Stimulated activated CD4-positive, alpha-beta T cell treated with anti-CD3 and anti-CD28 coated beads, Interleukin-1b, Interleukin-23, amount 100 ng/mL, for 4 hours (primary cell): Measurements from ENCODE around the gene PRDX2.

Experiments
- DNase-seq, 2 donors: peaks; one replicate each; pipeline ENCODE4 v3.0.0-alpha.2; 2020; ENCODE audit warnings: low read depth in 2 of 2

Gene PRDX2

DNA sequence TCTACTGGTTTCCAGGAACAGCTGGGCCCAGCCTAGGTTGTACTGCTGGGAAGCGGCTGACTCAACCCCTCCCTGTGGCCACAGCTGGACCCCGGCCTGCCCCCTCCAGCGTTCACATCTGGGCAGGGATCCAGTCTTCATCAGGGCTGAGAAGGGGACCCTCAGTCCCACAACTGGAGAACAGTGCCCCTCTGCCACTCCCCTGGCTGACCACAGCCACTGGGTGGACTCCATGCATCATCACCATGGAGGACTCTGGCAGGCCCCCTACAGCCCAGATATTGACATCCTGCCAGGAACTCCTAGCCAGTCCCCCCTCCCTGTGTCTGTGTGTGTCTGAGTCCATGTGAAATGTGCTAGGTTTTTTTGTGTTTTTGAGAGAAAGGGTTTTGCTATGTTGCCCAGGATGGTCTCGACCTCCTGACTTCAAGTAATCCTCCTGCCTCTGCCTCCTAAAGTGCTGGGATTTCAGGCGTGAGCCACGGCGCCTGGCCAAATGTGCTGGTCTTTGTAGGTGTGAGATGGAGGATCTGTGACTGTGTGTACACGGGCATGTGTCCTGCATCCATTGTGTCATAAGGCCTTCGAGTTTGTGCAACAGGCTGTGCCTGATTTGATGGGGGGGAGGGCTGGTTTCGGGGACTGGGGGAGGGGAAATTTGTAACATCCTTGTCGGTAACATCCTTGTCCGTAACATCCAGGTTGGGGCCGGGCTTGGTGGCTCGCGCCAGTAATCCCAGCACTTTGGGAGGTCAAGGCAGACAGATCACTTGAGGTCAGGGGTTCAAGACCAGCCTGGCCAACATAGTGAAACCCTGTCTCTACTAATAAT is 22.2 kb downstream of the PRDX2 start:
- DNase-seq = no peak

DNA sequence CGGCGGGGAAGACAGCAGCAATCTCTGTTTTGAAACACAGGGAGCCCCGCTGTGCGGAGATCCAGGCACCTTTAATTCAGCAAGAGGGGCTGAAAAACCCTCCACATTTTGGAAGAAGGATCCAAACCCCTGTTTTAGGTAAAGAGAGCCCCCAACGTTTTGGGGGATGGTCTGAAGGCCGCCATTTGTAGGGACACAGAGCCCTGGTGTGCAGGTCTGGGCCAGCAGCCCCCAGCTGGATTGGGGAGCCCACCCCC is 22.8 kb downstream of the PRDX2 start:
- DNase-seq = no peak

DNA sequence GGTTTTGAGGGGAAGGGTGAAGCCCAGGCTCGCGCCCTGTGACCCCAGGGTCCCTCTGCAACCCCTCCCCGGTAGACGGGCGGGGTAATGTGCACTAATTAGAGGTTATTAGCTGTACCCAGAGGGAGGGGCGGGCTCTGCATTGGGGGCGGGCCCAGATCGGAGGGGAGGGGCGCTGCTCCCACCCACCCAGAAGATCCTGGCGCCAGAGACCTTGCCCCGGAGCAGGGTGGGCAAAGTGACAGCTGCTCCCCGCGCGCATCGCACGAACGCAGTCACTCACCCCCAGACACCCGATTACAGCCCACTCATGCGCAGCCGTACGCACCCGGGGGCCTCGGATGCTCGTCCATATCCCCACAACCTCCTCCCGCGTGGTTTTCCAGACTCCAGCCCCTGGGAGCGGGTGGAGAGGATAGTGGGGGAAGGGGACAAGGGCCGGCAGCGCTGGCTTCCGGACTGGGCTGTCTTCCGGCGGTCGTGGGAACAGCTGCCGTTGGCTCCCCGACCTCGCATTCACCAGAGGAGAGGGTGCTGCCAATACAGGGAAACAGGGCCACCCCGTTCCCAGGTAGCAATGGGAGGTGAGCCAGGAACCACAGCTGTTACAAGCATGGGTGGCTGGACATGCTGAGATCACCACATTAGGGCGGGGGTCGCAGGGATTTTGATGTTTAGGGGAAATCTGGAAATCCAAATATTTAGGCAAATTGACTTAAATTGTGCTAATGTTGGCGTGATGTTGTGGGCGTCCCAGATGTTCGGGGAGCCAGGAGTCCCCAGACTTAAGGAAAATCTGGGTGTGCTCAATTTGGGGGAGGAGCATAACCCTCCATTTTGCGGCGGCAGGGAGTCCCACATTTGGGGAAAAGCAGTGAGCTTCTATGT is 23.3 kb downstream of the PRDX2 start:
- DNase-seq = peak in 1 of 2 donors; percentile 48

DNA sequence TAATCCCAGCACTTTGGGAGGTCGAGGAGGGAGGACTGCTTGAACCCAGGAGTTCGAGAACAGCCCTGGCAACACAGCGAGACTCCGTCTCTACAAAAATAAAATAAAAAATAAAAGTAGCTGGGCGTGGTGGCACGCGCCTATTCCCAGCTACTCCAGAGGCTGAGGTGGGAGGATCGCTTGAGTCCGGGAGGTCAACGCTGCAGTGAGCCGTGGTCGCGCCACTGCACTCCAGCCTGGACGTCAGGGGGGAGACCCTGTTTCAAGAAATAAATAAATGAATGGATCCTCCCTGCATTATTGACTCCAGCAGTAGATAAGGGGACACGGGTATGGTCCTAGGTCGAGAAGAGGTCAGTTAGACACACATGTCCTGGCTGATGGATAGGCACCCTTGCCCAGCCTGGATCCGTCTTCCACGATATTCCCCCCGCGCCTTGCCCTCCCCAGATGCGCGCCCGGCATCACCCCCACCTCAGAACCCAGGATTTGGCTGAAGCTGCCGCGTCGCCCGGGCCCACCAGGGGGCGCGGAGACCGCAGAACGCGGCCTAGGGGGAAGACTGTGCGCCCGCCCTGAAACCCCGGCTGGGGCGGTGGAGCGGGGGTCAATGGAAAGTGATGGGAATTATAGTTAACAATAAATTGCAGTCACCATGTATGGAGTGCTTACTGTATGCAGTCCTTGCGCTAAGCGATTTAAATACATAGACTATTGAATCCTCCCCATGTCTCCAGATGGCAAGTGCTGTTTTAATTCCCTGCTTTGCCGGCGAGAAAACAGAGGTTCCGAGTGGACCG is 24.2 kb downstream of the PRDX2 start:
- DNase-seq = peak; percentile 81 to 83

DNA sequence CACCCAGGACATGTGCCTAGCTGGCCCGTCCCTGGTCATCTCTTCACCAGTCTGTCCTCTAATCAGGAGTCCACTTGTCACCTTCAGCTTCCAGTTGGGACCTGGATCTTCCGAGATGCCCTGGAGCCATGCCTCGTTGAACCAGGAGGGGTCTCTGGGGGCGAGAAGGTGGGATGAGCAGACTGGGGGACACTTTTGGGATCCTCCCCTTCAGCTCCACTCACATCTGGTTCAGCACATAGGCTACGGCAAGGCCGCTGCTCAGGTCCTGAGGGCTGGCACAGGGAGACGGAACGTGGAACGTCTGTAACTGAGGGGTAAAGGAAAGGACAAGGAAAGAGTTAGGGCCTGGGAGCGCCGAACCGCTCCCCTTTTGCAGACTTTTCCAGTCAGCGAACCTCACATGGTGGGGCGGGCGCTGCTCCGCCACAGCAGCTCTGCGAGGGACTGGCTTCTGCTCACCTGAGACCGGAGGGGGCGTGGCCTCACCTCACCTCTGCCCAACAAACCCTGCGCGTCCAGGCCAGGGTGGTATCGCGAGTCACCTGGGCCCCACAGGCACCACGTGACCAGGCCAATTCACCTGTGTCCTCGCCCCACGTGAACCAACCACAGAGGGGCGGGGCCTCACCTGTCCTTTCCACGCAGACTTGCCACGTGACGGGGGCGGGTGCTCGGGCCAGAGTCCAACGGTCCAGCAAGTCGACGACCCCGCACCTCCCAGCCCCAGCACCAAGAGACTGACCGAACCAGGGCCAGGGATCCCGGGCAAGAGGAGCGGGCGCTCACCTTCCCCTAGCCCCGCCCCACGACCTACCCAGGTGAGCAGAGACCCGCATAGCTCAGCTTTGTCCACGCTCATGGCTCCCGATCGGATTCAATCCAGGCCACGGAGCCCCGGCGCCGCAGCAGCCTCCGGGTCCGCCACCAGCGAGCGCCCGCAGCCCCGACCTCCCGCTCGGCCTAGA is 26.7 kb downstream of the PRDX2 start, which contains the start of gene HOOK2:
HOOK2 (minus strand) TSS at position 965 of the 968 bp plus-strand sequence; CDS start at position 862, 103 bp downstream.
- DNase-seq = no peak

DNA sequence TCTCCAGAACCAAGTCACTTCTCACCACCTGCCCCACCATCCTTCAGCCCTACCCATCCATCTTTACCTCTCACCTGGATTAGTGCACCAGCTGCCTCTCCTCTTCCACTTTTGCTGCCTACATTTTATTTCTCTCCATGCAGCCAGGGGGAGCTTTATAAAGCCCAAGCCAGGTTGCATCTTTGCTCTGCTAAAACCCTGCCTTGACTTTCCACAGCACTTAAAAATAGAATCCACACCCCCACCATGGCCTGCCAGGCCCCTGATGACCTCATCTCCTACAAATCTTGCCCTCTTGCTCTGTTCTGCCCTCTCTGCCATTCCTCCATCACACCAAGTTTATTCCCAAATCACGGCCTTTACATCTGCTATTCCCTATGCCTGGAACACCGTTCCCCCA is 28.0 kb downstream of the PRDX2 start:
- DNase-seq = no peak

DNA sequence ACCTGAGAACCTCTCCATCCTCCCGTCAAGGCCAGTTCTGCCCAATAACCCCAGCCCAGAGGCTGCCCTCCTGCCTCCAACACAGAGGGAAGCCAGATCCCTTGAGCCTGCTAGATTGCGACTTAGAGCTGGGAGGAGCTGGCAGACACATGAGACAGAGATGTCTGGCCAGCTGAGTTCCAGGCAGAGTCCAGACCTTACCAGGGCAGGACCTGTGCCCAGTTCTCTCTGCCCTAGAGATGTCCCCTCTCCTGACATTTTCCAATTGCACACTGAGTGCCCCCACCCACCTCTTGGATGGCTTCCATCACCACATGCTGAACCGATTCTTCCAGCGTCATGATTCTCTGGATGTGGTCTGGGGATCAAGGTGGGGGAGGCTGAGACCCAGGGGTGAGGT is 29.3 kb downstream of the PRDX2 start:
- DNase-seq = no peak

DNA sequence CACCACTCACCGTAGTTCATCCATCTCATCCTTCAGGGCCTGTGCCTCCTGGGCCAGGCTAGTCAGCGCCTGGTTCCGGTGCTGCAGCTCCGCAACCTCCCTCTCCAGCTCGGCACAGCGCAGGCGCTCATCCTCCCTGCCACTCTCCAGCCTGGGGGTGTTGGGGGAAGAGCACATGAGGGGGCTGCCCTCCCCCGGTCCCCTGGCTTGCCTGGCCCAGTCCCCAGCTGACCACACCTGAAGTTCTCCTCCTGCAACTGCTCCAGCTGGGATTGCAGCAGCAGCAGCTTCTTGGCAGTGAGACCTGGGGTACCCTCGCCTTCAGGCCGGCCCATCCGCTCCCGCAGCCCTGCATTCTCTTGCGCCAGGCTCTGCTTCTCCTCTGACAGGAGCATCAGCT is 30.7 kb downstream of the PRDX2 start:
- no peak for DNase-seq

DNA sequence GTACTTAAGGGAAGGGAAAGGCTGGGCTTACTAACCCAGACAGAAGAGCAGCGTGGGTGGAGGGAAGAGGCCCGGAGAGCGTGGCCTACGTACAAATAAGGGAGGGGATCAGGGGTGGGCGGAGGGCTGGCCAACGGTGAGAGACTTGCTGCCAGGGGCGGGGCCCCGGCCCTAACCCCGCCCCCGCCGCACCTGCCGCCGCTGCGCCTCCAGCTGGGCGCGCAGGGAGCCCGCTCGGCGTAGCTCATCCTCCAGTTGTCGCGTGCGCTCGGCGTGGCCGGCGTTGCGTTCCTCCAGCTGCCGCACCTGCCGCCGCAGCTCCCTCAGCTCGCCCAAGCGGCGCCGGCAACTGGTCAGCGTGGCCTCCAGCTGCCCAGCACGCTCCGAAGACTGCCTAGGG is 31.9 kb downstream of the PRDX2 start:
- peak in 1 of 2 donors; percentile 58 for DNase-seq

DNA sequence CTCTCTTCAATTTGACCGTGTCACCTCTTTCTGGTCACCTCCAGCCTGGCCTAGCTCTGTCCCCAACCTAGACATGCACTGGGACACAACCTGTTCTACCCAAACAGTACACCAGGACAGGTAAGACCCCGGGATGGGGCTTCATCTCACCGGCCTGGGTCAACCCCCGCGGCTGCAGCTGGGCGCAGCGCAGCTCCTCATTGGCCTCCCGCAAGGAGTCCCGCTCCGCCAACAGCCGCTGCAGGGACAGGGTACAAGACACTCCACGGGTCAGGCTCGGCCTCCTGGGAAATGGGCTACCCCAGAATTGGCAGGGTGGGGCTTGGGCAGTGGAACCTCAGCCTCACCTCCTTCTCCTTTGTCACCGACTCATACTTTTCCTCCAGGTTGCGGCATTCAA is 33.9 kb downstream of the PRDX2 start:
- no peak for DNase-seq

DNA sequence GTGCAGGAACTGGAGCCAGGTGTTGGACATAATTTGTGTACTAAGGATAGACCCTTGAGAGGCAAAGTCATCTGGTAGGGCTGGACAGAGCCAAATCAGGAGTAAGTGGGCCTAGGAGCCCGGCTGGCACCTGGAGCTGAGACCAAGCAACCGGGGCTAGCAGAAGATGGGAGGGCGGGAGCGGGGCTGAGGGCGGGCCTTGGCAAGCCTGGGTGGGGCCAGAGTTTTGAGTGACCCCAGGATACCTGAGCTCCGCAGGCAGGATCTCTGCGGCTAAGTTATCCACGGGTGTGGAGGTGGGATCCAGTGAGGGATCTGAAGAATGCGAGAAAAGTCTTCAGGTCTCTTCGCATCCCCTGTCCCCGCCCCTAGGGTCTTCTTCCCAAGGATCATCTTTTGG is 34.5 kb downstream of the PRDX2 start:
- DNase-seq = no peak

DNA sequence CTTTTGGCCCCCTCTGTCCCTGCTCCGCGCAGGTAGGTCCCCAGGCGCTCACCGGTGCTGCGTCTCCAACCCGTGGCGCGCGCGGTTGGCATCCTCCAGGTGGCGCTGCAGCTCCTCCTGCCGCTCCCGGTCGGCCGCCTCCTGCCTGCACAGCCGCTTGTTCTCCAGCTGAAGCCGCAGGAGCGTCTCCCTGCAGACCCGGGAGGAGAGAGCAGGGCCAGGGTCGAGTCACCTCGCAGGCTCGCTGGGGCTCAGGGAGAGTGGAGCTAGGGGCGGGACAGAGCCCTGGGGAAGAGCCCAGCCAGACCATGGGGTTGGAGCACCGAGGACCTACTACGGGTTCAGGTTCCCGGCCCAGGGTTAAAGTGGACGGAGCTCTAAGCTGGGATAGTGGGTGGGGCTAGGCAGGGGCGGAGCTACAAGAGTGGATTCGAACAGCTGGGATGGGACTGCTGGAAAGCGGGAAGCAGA is 35.5 kb downstream of the PRDX2 start:
- DNase-seq = peak; percentile 73 to 84

DNA sequence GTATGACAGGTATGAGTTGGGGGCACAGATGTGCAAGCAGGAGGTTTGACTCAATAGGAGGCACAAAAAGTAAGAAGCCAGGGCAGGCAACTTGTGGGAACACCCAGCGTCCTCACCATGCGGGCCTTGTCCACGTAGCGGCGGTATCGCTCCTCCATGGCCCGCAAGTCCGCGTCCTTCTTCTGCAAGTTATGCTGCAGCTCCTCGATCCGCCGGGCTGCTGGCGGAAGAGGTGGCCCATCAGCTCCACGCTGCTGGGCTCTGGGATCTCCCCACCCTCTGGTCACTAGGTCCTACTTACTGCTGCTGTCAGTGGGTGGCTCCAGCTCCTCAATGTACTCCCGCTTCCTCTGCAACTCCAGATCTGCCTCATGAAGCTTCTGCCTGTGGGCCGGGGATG is 36.9 kb downstream of the PRDX2 start:
- DNase-seq = no peak

DNA sequence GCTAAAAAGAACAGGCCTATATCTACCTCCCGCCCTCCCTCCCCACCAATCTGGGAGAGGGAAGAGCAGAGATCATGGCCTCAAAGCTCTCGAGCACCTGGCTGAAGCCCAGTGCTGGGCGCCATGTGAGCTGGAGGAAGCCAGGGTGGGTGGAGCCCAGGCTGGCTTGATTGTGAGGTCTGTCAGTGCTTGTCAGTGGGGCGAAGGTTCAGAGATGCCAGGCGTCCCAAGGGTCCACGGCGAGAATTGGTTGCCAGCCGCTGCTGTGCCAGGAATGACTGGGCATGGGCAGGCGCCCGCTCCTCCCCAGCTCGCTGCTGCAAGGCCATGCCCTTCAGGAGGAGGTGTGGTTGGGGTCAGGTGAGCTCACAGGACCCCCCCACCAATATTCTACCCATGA is 38.5 kb downstream of the PRDX2 start:
- DNase-seq = no peak

DNA sequence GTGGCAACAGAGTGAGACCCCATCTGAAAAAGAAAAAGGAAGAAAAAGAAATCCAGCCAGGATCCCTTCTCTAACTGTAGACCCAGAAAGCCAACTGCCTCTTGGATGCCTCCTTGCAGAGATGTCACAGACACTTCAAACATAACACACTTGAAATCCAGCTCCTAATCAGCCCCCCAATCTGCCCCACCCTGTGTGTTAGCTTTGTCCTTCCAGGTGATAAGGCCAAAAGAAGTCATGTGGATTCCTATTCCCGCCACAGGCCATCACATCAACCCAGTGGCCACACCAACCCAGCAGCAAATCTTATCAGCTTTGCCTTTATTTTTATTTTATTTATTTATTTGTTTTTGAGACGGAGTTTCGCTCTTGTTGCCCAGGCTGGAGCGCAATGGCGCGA is 41.9 kb downstream of the PRDX2 start:
- DNase-seq = no peak

DNA sequence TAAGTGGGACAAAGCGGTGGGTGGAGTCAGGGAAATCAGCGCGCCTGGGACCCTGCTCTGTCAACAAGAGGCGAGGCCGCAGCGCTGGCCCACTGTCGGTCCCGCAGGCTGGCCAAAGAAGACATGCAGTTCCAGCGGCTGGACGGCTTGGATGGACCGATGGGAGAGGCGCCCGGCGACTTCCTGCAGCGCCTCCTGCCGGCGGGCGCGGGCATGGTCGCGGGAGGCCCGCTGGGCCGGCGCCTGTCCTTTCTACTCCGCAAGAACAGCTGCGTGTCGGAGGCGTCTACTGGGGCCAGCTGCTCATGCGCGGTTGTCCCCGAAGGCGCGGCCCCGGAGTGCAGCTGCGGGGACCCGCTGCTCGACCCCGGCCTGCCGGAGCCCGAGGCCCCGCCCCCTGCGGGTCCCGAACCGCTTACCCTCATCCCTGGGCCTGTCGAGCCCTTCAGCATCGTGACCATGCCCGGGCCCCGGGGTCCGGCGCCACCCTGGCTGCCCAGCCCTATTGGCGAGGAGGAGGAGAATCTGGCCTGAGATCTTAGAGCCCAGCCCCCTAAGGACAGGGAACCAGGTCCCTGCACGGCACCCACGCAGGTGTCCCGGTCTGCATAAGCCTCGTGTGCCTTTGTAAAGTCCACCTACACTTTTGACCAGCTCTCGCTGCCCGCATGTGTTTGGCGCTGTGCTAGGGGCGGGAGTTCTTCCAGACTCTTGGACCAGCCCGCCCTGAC is 43.9 kb downstream of the PRDX2 start:
- DNase-seq = peak; percentile 46 to 58

DNA sequence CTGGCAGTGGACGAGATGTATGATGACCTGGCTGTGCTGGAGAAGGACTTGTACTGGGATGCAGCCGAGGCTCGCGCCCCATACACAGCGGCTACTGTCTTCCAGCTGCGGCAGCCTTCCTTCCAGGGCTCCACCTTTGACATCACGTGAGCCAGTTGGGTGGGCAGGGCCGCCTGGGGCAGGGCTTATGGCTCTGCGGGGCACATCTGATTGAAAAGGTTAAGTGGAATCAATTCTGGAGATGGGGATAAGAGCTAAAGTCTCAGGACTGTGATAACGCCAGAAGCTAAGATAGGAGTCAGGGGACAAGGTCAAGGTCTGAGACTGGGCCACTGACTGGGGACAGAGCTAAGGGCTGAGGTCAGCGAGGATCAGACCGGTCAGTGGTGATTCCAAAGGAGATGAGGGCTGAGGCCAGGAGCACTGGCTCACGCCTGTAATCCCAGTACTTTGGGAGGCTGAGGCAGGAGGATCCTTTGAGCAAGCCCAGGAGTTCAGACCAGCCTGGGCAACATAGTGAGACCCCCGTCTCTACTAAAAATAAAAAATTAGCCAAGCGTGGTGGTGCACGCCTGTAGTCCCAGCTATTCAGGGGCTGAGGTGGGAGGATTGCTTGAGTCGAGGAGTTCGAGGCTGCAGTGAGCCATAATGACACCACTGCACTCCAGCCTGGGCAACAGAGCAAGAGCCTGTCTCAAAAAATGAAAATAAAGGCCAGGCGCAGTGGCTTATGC is 45.3 kb downstream of the PRDX2 start:
- DNase-seq = no peak

DNA sequence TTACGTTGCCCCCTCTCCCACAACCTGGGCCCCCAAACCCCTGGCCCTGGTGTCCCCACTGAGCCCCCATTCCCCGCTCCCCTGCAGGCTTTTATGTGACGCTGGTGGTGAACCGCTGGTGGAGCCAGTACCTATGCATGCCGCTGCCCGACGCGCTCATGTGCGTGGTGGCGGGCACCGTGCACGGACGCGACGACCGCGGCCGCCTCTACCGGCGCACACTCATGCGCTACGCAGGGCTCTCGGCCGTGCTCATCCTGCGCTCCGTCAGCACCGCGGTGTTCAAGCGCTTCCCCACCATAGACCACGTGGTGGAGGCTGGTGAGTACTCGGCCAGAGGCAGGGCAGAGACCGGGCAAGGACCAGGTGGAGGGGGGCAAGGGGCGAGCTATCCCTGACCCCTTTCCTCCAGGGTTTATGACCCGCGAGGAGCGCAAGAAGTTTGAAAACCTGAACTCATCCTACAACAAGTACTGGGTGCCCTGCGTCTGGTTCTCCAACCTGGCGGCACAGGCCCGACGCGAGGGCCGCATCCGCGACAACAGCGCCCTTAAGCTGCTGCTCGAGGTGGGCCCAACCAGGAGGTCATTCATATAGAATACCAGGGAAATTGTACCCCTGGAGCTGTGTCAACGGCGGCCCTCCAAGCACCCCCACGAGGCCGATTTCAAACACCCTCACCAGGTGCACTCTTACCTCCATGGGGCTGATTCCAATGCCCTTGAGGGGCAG is 47.0 kb downstream of the PRDX2 start:
- no peak for DNase-seq
